Skeletal muscle satellite cell (primary cell): ENCODE measurements around the gene TNFRSF19.
"Not testable (repeated sequence)": the region's sequence is repeated elsewhere in the genome, so short reads cannot be mapped to it uniquely, and the experiment has no call there.

Source experiments
- H3K27me3 ChIP-seq: 2 replicates; pipeline ENCODE4 v1.7.0; 2013; ENCODE audit warnings: low read length; ENCODE audit not compliant: control insufficient read depth, insufficient read depth
- H3K36me3 ChIP-seq: 2 replicates; pipeline ENCODE4 v1.7.0; 2013; ENCODE audit warnings: mild to moderate bottlenecking, control low read depth, low read length; ENCODE audit not compliant: insufficient read depth
- H3K4me1 ChIP-seq: 2 replicates; pipeline ENCODE4 v1.7.0; 2013; ENCODE audit warnings: low read length; ENCODE audit not compliant: control insufficient read depth, insufficient read depth
- H3K4me2 ChIP-seq: 2 replicates; pipeline ENCODE4 v1.7.0; 2013; ENCODE audit warnings: mild to moderate bottlenecking, low read length
- H3K4me3 ChIP-seq: 2 replicates; pipeline ENCODE4 v1.7.0; 2013; ENCODE audit warnings: low read length
- H3K9ac ChIP-seq: 2 replicates; pipeline ENCODE4 v1.7.0; 2013; ENCODE audit warnings: mild to moderate bottlenecking, low read depth, low read length, moderate library complexity
- H3K9me3 ChIP-seq: replicated peaks from 2 replicates; pipeline ENCODE4 v1.7.0; 2013; ENCODE audit warnings: mild to moderate bottlenecking, control low read depth, low read length

Gene TNFRSF19

DNA sequence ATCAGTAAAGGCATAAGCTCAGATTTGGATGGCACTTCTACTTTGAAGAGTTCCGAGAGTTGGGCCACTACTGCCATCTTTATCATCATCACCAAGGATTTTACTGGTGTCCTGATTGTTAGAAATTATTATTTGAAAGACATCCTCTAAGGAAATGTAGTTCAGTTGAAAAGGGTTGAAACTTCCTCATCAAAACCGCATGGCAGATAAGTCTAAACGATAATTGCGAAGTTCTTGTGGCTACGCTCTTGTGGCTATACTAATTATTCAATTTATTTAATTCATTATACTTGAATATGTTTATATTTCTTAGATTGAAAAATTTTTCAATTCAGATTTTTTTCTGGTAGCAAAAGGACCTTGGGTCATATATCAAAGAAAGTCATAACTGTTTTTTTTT, 22.4 kb downstream of the TNFRSF19 start:
- Histone ChIP-seq H3K36me3 (no peaks in the 10 kb centered on the region), H3K4me3 (no peak overlapping the region), H3K9me3 (no peaks in the 10 kb centered on the region), H3K4me2 (no peak overlapping the region), H3K4me1 (peaks cover 6% of the 10 kb centered on the region), H3K27me3 (no peaks in the 10 kb centered on the region), H3K9ac (no peak overlapping the region)

DNA sequence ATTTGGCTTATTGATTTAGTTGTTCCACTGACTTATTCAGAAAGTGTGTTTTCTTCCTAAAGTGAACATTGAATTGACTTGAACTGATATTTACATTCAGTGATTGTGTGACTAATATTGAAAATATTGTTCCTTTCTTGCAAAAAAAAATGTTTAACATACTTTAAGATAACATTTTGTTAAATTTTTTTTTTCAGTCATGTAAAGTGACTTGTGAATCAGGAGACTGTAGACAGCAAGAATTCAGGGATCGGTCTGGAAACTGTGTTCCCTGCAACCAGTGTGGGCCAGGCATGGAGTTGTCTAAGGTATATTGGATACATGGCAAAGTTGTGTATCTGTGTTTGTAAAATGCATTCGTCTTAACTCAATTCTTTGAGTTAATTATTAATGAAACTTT, 22.9 kb downstream of the TNFRSF19 start:
- Histone ChIP-seq H3K4me3 (no peak overlapping the region), H3K9ac (no peak overlapping the region), H3K4me1 (peaks cover 6% of the 10 kb centered on the region), H3K9me3 (no peaks in the 10 kb centered on the region), H3K36me3 (no peaks in the 10 kb centered on the region), H3K27me3 (no peaks in the 10 kb centered on the region), H3K4me2 (peak overlapping the region; percentile 25)

DNA sequence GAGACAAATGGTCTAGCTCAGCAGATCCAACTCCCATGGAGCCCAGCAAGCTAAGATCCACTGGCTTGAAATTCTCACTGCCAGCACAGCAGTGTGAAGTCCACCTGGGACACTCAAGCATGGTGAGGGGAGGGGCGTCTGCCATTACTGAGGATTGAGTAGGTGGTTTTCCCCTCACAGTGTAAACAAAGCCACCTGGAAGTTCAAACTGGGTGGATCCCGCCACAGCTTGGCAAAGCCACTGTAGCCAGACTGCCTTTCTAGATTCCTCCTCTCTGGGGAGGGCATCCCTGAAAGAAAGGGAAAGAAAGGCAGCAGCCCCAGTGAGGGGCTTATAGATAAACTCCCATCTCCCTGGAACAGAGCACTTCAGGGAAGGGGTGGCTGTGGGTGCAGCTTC, 24.1 kb downstream of the TNFRSF19 start:
- not testable (repeated sequence) for H3K4me1 ChIP-seq, H3K9me3 ChIP-seq, H3K9ac ChIP-seq, H3K4me3 ChIP-seq, H3K4me2 ChIP-seq, H3K27me3 ChIP-seq, H3K36me3 ChIP-seq

DNA sequence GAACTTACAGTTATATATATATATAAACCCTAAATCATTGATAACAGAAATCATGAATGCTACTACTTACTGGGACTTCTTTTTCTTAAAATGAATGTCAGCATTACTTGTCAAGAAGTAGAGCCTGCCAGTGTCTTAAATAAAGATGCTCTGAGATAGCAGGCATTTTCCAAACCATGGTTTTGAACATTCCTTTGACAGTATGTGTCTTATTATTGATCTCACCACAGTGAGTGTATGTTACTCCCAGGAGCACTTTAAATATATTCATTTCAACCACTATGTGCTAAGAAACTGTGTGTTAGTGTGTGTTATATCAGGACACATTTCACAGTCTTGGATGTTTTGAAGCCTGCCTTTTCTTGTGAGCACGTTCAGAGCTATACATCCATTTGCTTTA, 28.2 kb downstream of the TNFRSF19 start:
- Histone ChIP-seq H3K4me1 (peaks cover 4% of the 10 kb centered on the region), H3K4me2 (no peak overlapping the region), H3K4me3 (no peak overlapping the region), H3K36me3 (no peaks in the 10 kb centered on the region), H3K27me3 (no peaks in the 10 kb centered on the region), H3K9ac (no peak overlapping the region), H3K9me3 (no peaks in the 10 kb centered on the region)

DNA sequence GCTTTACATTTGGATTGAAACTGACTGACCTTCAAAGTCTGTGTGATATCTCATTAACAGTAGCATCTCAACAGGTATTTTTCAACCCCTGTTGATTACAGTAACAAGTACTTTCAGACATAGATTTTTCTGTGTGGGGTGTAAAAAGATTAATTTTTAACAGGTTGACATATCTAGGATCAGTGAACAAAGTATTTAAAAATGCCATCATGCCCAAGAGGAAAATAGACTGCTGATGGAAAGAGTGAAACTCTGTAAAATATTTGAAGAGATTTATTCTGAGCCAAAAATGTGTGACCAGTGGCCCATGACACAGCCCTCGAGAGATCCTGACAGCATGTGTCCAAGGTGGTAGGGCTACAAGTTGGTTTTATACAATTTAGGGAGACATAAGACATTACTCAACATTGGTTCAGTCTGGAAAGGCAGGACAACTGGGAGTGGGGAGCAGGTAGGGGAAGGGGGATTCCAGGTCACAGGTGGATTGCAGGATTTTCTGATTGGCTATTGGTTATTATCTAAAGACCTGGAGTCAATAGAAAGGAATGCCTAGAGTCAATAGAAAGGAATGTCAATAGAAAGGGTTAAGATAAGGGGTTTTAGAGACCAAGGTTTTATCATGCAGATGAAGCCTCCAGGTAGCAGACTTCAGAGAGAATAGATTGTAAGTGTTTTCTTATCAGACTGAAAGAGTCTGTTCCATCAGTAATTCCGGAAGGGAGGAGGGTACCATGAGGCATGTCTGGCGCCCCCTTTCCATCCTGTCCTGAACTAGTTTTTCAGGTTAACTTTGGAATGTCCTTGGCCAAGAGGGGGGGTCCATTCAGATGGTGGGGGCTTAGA, 29.1 kb downstream of the TNFRSF19 start:
- Histone ChIP-seq H3K4me1 (no peaks in the 10 kb centered on the region), H3K9ac (no peak overlapping the region), H3K27me3 (no peaks in the 10 kb centered on the region), H3K4me2 (no peak overlapping the region), H3K9me3 (no peaks in the 10 kb centered on the region), H3K4me3 (no peak overlapping the region), H3K36me3 (no peaks in the 10 kb centered on the region)

DNA sequence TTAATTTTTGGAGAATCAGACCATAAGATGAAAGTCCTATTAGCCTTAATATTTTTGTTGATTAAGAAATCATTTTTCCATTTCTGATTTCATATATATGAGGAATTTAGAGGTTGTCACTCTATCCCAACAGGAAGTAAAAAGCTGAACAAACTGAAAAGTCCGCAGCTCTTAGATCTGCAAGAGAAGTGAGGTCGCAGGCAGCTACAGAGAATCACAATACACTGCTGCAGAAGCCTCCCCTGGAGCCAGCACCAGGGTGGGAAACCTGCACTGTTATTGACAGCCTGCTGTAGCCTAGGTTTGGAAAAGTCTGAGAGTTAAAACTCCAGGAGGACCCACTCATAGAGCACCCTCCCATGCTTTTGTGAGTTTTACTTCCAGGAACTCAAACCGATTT, 29.9 kb downstream of the TNFRSF19 start:
- H3K36me3 ChIP-seq: no peaks in the 10 kb centered on the region
- H3K9me3 ChIP-seq: no peaks in the 10 kb centered on the region
- H3K4me1 ChIP-seq: no peaks in the 10 kb centered on the region
- no peak overlapping the region for H3K4me3 ChIP-seq
- no peak overlapping the region for H3K9ac ChIP-seq
- H3K4me2 ChIP-seq: no peak overlapping the region
- H3K27me3 ChIP-seq: no peaks in the 10 kb centered on the region

DNA sequence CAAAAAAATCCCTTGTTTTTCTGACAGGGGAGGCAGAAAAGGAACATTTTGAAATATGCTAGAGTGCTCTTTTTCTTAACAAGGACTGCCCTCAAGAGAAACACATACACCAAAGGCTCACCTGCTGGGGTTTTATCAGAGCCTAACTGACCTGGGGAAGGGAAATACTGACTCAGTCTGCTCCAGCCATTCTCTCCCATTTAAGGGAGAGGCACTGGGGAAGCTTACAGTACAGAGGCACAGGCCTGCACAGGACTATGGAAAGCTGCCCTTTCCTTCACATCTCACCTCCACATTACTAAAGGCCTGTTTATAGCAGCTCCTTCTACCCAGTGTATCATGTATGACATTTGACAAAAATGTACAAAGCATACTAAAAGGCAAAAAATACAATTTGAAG, 30.3 kb downstream of the TNFRSF19 start:
- Histone ChIP-seq H3K27me3 (no peaks in the 10 kb centered on the region), H3K4me1 (no peaks in the 10 kb centered on the region), H3K4me3 (no peak overlapping the region), H3K9me3 (no peaks in the 10 kb centered on the region), H3K9ac (no peak overlapping the region), H3K4me2 (no peak overlapping the region), H3K36me3 (no peaks in the 10 kb centered on the region)

DNA sequence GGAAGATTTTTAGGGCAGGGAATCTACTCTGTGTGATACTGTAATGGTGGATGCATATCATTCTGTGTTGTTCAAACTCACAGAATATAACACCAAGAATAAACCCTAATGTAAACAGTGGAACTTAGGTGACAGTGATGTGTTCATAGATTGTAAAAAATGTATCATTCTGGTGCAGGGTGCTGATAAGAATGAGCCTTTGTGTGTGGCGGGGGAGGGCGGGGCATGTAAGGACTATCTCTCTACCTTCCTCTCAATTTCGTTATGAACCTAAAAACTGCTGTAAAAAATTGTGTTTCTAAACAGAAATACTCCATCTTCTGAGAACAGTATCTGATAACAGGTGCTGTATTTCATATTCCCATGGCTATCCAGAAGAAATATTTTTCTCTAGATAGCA, 35.6 kb downstream of the TNFRSF19 start:
- H3K27me3 ChIP-seq: no peaks in the 10 kb centered on the region
- peaks cover 23% of the 10 kb centered on the region for H3K4me1 ChIP-seq
- no peaks in the 10 kb centered on the region for H3K36me3 ChIP-seq
- H3K4me2 ChIP-seq: no peak overlapping the region
- H3K4me3 ChIP-seq: no peak overlapping the region
- no peak overlapping the region for H3K9ac ChIP-seq
- no peaks in the 10 kb centered on the region for H3K9me3 ChIP-seq

DNA sequence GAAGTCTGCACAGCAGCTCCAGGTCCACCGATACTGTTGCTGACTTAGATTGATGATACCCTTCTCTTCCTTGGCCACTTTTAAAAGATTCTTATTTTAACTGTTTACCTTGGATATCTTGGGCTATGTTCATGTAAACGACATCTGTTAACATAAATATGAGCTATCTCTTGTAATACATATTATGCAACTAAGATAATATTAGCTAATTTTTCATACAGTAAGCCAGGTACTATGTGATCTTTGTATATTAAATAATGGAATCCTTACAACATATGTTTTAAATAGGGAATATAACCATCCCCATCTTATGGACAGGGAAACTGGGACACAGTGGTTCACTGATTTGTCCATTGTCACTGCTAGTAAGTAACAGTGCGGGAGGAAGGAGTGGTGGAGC, 37.9 kb downstream of the TNFRSF19 start:
- H3K4me2 ChIP-seq: no peak overlapping the region

DNA sequence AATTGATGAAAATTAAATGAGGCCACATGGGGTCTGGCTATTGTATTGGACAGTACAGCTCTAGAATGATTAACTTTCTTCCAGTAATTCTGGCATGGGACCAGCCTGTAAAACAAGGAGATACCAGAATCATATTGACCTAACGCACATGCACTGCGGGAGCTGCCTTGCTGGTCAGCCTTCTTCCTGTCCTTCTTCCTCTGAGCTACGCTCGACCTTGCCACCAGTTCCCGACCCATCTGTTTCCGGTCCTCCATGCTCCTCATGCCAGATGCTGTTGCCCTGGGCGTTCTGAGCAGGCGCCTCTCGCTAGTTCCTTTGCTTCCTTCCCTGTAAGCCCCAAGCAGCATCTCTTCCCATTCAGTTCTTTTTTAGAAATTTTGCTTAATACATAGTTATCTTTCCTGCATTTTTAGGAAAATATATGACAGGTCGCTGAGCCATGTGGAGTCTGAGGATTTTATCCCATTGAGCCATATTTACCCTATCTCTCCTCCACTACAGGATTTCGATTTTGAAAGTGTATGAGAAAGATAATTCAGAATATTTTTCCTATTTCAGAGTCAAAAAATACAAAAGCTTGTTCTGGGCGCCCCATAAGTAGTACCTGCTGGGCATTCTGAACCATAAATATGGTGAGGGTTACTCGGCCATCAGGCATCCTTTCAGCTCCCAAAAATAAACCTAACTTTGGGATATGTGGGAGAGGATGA, 38.6 kb downstream of the TNFRSF19 start:
- no peaks in the 10 kb centered on the region for H3K27me3 ChIP-seq
- peak overlapping the region; percentile 24 for H3K4me3 ChIP-seq
- H3K4me1 ChIP-seq: peaks cover 29% of the 10 kb centered on the region
- no peaks in the 10 kb centered on the region for H3K9me3 ChIP-seq
- H3K9ac ChIP-seq: peak overlapping the region; percentile 53
- H3K36me3 ChIP-seq: no peaks in the 10 kb centered on the region
- peak overlapping the region; percentile 72 for H3K4me2 ChIP-seq

More for the DNA sequence above, 37.9 kb downstream of the TNFRSF19 start:
- H3K9me3 ChIP-seq: no peaks in the 10 kb centered on the region
- no peaks in the 10 kb centered on the region for H3K27me3 ChIP-seq
- H3K36me3 ChIP-seq: no peaks in the 10 kb centered on the region
- no peak overlapping the region for H3K4me3 ChIP-seq
- peaks cover 29% of the 10 kb centered on the region for H3K4me1 ChIP-seq
- H3K9ac ChIP-seq: no peak overlapping the region

DNA sequence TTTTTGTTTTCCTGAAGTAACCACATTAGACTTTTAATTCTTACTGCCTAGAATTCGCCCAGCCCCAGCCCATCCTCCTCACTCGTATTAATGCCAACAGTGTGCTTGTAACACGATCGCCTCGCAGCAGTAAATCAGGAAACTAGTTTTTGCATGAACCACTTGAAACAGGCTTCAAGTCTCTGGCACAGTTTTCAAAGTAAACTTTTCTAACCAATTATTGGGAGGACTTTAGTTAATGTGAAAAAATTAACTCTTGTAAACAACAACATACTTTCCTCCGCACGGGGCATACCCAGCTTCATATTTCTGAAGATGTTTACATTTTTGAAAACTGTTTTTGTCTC, 39.2 kb downstream of the TNFRSF19 start:
- Histone ChIP-seq H3K4me1 (peaks cover 29% of the 10 kb centered on the region), H3K4me3 (peak overlapping the region; percentile 24)

More for the DNA sequence above, 39.2 kb downstream of the TNFRSF19 start:
- no peaks in the 10 kb centered on the region for H3K9me3 ChIP-seq
- H3K4me2 ChIP-seq: peak overlapping the region; percentile 72
- H3K9ac ChIP-seq: peak overlapping the region; percentile 53
- H3K27me3 ChIP-seq: no peaks in the 10 kb centered on the region
- H3K36me3 ChIP-seq: no peaks in the 10 kb centered on the region
